NB4 (cell line): ENCODE measurements around the gene PARM1.

ENCODE experiments used
- POLR2A ChIP-seq: IDR thresholded peaks from 2 replicates; pipeline ENCODE4 v1.6.1; 2011; ENCODE audit warnings: mild to moderate bottlenecking; ENCODE audit not compliant: insufficient read length; ENCODE audit errors: extremely low read depth
- TF ChIP-seq, protein P1 (sequence below): IDR thresholded peaks from one replicate; pipeline ENCODE4 v1.5.1; 2012; ENCODE audit warnings: low read depth, low read length

- TF ChIP-seq, protein P1, sequence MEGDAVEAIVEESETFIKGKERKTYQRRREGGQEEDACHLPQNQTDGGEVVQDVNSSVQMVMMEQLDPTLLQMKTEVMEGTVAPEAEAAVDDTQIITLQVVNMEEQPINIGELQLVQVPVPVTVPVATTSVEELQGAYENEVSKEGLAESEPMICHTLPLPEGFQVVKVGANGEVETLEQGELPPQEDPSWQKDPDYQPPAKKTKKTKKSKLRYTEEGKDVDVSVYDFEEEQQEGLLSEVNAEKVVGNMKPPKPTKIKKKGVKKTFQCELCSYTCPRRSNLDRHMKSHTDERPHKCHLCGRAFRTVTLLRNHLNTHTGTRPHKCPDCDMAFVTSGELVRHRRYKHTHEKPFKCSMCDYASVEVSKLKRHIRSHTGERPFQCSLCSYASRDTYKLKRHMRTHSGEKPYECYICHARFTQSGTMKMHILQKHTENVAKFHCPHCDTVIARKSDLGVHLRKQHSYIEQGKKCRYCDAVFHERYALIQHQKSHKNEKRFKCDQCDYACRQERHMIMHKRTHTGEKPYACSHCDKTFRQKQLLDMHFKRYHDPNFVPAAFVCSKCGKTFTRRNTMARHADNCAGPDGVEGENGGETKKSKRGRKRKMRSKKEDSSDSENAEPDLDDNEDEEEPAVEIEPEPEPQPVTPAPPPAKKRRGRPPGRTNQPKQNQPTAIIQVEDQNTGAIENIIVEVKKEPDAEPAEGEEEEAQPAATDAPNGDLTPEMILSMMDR: no peak
- TF ChIP-seq POLR2A: no peak
Measured at GRCh38 chr4:74886484-74886883, 46.4 kb upstream of the PARM1 start.
